Renal cortex interstitium (tissue), 15 donors: ENCODE results near the gene STAMBP. TPM values are rescaled to one million over a fixed set of nuclear protein-coding genes. Genes with fewer than 3 reads are reported as not detected.
"Not testable (repeated sequence)": the region's sequence is repeated elsewhere in the genome, so short reads cannot be mapped to it uniquely, and the experiment has no call there.

Experiments
- DNase-seq, 11 donors: peaks; one replicate each; pipeline ENCODE4 v3.0.0-alpha.2; 2013; ENCODE audit warnings: low read depth in 9 of 11, low spot score in 4 of 11; ENCODE audit errors: extremely low read depth in 1 of 11
- long read RNA-seq, 16 experiments: transcript quantifications; one replicate each; lab custom pipeline, GENCODE V29; 2026
- polyA plus RNA-seq, 3 donors: library from polyadenylated mRNA; unstranded; fragments of 120-200 nt; gene quantifications; one replicate each; pipeline ENCODE4 v1.2.1, GENCODE V29; 2013; ENCODE audit not compliant: insufficient read length in 3 of 3

Gene STAMBP
- polyA plus RNA-seq = 10 to 100 TPM; 57.6 to 67.5 (median 58.6) TPM
- long read RNA-seq, donor 1, partial matches to known transcripts = 5 of 6 reads
- long read RNA-seq, donor 1, other reads (novel, unspliced or antisense) = 0 of 6 reads
- long read RNA-seq, donor 2, full-length matches to known transcripts = 3 of 3 reads
- long read RNA-seq, donor 2, partial matches to known transcripts = 0 of 3 reads
- long read RNA-seq, donor 2, other reads (novel, unspliced or antisense) = 0 of 3 reads
- long read RNA-seq, donor 3, full-length matches to known transcripts = 9 of 9 reads
- long read RNA-seq, donor 3, partial matches to known transcripts = 0 of 9 reads
- long read RNA-seq, donor 3, other reads (novel, unspliced or antisense) = 0 of 9 reads
- long read RNA-seq, donor 4, full-length matches to known transcripts = 8 of 8 reads
- long read RNA-seq, donor 4, partial matches to known transcripts = 0 of 8 reads
- long read RNA-seq, donor 4, other reads (novel, unspliced or antisense) = 0 of 8 reads
- long read RNA-seq, donor 5 = 0 reads
- long read RNA-seq, donor 6, full-length matches to known transcripts = 4 of 4 reads
- long read RNA-seq, donor 6, partial matches to known transcripts = 0 of 4 reads
- long read RNA-seq, donor 6, other reads (novel, unspliced or antisense) = 0 of 4 reads
- long read RNA-seq, donor 7, full-length matches to known transcripts = 5 of 10 reads
- long read RNA-seq, donor 7, partial matches to known transcripts = 5 of 10 reads
- long read RNA-seq, donor 7, other reads (novel, unspliced or antisense) = 0 of 10 reads
- long read RNA-seq, donor 8, full-length matches to known transcripts = 17 of 22 reads
- long read RNA-seq, donor 8, partial matches to known transcripts = 5 of 22 reads
- long read RNA-seq, donor 8, other reads (novel, unspliced or antisense) = 0 of 22 reads
- long read RNA-seq, donor 9, full-length matches to known transcripts = 5 of 5 reads
- long read RNA-seq, donor 9, partial matches to known transcripts = 0 of 5 reads
- long read RNA-seq, donor 9, other reads (novel, unspliced or antisense) = 0 of 5 reads
- long read RNA-seq, donor 10, full-length matches to known transcripts = 3 of 41 reads
- long read RNA-seq, donor 10, partial matches to known transcripts = 38 of 41 reads
- long read RNA-seq, donor 10, other reads (novel, unspliced or antisense) = 0 of 41 reads
- long read RNA-seq, donor 11, full-length matches to known transcripts = 2 of 2 reads
- long read RNA-seq, donor 11, partial matches to known transcripts = 0 of 2 reads
- long read RNA-seq, donor 11, other reads (novel, unspliced or antisense) = 0 of 2 reads
- long read RNA-seq, donor 12, full-length matches to known transcripts = 2 of 2 reads
- long read RNA-seq, donor 12, partial matches to known transcripts = 0 of 2 reads
- long read RNA-seq, donor 12, other reads (novel, unspliced or antisense) = 0 of 2 reads
- long read RNA-seq, donor 13, full-length matches to known transcripts = 2 of 18 reads
- long read RNA-seq, donor 13, partial matches to known transcripts = 16 of 18 reads
- long read RNA-seq, donor 13, other reads (novel, unspliced or antisense) = 0 of 18 reads
- long read RNA-seq, donor 14, full-length matches to known transcripts = 7 of 7 reads
- long read RNA-seq, donor 14, partial matches to known transcripts = 0 of 7 reads
- long read RNA-seq, donor 14, other reads (novel, unspliced or antisense) = 0 of 7 reads
- long read RNA-seq, donor 15, full-length matches to known transcripts = 1 of 1 reads
- long read RNA-seq, donor 15, partial matches to known transcripts = 0 of 1 reads
- long read RNA-seq, donor 15, other reads (novel, unspliced or antisense) = 0 of 1 reads
- long read RNA-seq, donor 16, full-length matches to known transcripts = 19 of 24 reads
- long read RNA-seq, donor 16, partial matches to known transcripts = 5 of 24 reads
- long read RNA-seq, donor 16, other reads (novel, unspliced or antisense) = 0 of 24 reads

DNA sequence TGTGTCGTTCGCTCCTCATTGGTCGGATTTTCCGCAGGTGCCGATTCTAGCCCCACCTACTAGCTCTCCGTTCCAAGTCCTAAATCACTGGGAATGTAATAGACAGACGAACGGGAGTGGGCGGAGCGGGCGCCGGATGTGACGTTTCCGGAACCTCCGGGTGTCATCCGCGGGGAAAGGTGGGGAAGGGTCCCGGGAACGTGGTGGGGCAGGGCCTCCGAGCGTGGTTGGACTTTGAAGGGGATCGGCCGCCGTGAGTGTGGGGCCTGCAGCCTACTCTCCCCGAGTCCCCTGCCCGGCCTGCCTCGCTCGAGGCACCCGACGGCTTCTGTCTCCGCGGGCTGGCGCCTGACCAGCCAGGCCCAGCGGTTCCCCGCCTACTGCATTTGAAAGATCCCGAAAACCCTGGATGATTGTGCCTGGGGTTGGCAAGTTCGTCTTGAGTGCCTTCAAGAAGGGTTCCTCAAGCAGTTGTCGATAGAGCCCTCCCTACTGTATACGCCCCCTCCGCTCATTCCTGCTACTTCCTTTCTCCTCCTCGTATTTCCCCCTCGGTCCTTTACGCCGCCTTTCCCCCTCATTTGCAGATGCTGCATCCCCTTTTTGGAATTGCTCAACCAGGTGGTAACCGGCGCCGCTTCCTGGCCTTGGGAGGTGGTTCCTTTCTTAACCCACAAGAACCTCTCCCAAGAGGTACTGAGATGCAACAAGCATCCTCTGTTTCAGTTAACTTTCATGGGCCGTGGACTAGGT lies at the start of gene STAMBP:
Gene STAMBP, plus strand, starts transcription at position 144 of the 753 bp plus-strand sequence. CDS start 1,896 bp downstream, outside the sequence.
- peak; percentile 92 to 98 (median 96) for DNase-seq

DNA sequence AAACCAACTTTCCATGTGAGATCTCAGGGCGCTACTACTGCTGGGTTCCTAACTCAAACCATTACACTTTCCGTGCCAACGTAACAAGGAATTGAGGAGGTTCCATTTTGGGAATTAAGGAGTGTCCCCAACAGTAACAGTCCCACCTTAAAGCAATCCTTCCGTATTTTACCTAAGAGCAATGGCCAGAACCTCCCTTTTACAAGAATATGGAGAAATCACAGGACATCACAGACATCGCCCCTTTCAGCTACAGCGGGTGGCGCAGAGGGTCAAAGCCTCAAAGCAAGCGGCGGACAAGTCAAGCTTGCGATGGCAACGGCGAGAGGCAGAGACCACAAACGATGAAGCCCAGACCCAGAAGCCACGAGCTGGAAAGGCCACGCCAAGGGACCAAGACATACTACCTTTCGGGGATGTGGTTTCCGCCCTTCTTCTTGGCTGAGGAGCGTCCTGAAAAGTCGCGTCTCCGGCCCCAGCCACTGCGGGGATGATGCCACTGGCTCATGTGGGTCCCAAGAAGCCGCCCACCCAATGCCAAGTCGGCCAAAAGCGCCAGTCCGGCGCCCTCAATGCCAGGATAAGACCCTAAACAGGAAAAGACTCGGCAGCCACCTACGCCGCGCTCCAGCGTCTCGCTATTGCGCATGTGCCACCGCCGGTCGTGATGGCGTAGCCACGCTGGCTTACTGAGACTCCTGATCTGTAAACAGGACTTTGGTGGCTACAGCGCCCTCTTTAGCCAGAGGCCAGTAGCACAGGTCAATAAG lies 49.1 kb upstream of the STAMBP start, which contains the start of gene DUSP11:
Gene DUSP11, minus strand, starts transcription at position 637 of the 770 bp plus-strand sequence. Its CDS starts 129 bp downstream, at position 508.
- DNase-seq = peak; percentile 85 to 96 (median 90)

DNA sequence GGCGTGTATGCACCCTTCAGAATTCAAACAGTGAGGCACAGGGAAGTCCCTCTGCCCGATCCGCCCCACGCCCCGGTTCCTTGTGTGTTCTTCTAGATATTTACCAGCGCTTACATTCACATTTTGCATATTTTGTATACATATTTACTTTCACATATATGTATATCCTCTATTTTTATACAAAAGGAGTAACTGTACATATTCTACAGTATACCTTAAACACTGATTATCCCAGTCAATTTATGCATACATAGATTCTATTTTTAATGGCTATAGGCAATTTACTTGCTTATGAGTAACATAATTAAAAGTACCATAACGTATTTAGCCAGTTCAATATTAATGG lies 48.6 kb upstream of the STAMBP start:
- no peak for DNase-seq

DNA sequence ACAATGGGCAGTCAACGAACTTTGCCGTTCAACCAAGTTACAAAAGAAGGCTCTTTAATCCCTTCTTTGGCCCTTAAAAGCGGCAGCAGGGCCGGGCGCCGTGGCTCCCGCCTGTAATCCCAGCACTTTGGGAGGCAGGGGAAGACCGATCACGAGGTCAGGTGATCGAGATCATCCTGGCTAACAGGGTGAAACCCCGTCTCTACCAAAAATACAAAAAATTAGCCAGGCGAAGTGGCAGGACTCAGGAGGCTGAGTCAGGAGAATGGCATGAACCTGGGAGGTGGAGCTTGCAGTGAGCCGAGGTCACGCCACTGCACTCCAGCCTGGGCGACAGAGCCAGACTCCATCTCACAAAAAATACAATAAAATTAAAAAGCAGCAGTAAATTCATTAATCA lies 45.4 kb upstream of the STAMBP start:
- DNase-seq = not testable (repeated sequence)

DNA sequence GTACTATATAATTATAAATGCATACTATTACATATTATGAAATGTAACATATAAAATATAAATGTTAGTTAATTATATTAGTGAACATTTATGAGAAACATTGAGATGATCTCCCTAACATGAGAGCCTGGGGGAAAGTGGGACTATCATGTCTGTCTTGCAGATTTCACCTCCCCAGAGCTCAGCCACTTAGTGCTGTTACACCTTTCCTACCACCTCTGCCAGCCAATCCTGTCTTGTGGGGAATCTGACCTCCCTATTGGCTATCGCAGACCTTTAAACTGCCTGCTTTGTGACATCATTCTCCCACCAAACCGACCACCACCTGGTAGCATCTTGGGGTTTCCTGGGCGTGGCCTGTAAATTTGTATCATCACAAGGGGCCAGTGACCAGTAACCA lies 44.9 kb upstream of the STAMBP start, which contains the start of gene C2orf78:
Gene C2orf78, plus strand, starts transcription at position 301 of the 400 bp plus-strand sequence. CDS start 127 bp downstream, outside the sequence.
- not testable (repeated sequence) for DNase-seq

DNA sequence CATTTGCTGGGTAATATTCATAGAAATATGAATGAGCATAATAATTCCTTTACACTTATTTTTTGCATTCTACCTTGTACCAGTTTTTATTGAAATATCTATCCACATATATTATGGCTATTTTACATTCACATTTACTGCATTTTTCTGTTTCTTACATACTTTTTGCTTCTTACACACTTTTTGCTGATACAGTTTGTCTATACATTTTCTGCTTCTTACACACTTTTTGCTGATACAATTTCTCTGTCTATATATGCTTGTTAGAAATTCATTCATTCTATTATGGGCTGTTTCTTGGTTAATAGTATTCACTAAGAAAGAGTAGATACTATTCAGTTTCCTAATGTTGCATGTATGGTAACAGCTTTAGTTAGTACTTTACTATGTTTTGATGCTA lies 16.9 kb upstream of the STAMBP start:
- no peak for DNase-seq

DNA sequence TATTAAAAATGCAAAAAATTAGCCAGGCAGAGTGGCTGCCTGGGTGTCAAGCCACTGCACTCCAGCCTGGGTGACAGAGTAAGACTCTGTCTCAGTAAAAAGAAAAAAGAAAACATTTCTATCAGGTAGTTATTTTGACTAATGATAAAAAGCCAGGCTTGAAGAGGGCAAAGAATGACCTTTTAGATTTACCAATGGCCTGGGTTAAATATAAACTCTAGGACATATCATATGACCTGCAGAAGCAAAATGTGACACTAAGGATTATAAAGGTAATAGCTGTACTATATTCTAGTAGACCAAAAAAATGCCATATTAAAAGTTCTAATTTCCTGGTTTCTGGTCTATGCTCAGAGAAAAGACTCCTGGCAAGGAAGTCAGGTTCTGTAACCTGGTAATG lies 16.1 kb upstream of the STAMBP start:
- DNase-seq = no peak

DNA sequence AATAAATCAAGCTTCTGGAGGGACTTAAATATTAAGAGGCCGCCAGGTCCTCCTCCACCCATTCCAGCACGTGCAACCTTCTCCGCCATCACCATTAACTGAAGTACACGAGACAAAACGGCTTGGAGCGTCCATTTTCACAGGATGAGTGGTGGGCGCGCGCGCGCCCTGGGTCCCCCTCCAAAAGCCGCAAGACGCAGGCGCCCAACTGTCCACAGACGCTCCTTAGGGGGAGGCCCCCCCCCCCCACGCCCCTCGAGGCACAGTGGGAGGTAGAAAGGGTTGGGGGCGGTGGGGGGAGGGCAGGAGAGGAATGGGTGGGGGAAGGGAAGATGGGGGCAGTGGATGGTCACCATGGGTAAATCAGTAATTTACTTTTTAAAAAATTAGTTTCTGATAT lies 10.5 kb upstream of the STAMBP start:
- DNase-seq = no peak

DNA sequence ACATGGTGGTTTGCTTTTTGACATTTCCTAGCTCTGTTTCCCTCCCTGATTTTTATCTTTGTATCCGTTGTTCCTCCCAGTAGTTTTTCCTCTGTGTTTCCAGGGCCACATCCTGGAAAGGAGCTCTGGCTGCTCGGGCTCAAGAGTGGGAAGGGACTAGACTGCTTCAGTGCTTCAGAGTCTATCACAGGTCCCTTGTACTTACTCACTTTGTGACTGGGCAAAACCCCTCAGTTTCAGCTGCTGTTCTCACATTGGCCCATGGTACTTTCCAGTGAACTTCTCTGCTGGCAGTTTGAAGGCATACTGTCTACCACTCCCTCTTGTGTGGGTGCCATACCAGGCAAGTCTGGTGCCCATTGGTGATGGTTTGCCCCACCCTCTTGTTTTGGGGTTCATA lies 7.5 kb upstream of the STAMBP start:
- DNase-seq = no peak

DNA sequence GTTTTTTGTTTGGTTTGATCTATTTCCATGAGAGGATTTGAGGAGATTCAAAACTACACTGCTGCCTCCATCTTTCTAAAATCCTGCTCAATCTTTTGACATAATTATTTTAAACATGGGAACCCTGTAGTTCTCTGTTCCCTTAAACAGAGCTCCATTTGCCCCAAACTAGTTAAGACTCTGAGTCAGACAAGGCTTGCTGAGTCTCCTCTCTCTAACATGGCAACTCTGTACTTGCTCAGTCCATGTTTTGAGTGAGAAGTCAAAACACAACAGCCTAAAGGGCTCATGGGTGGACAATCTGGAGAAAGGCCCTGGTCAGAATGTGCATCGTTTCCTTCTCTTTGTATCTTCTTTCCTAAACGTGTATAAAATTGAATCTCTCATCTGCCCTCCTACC lies 7.1 kb upstream of the STAMBP start:
- DNase-seq = no peak

DNA sequence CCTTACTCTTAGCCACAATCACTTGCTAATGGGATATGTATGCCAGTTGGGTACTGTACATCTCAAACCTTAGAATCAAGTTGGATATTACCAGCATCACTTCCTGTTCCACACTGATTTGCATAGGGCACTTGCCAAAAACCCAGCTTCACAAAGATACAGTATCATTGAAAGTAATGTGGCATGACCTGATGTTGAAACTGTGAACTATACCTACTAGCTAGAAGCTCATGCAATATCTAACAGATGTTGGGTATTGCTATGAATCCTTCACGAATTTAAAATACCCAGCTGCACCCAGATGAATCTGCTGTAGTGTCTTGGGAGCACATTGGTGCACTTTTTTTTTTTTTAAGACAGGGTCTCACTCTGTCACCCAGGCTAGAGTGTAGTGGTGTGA lies 6.5 kb upstream of the STAMBP start:
- DNase-seq = no peak

DNA sequence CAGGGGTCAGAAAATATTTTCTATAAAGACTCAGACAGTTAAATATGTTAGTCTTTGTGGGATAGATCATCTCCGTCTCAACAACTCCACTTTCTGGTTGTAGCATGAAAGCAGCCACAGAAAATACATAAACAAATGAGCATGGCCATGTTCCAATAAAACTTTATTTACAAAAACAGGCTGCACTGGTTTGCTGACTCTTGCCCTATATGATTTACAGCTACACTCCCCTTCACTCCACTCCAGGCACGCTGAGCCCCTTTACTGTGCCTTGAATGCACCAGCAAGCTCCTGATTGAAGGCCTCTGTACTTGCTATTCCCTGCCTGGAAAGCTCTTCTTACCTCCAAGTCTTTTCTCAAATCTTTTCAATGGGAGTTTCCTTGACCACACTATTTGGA lies 5.8 kb upstream of the STAMBP start:
- DNase-seq = no peak

DNA sequence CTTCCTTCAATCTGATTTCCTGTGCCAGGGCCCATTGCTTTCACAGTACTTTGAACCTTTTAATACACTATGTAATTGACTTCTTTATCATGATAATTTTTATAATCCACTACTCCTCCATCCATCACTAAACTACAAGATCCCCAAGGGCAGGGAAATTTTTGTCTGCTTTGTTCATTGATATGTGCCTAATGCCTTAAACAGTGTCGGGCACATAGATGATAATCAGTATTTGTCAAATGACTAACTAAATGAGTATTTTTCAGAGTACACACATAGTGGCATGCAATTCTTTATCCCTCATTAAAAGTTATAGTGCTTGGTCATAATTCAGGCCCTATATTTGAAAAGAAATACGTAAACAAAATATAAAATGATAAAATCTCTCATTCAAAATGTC lies 5.3 kb upstream of the STAMBP start:
- no peak for DNase-seq

DNA sequence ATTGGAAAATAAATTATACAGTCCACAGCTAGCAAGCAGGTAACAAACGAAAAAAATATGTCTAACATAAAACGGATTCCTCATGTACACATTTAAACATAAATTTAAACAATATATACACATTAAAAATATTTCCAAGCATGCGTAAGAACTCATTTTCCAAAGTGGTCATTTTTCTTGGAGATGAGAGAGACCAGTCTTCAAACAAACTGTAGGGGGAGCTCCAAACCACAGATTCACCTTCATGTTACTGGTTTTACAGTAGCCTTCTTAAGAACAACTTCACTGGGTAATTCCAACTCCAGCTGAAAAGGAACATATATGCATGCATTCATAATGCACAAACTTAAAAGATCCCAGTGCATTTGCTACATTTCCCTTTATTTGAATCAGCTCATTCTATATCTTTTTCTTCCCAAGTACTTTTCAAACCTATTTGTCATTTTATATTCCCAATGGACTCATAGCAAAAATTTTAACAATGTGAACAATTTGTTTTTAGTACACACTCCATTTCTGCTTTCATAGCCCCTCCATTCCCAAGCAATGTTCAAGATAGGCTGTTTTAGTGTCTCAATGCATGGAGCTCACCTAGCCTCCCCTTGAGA lies 4.7 kb upstream of the STAMBP start:
- DNase-seq = peak; percentile 50 to 80 (median 64)

DNA sequence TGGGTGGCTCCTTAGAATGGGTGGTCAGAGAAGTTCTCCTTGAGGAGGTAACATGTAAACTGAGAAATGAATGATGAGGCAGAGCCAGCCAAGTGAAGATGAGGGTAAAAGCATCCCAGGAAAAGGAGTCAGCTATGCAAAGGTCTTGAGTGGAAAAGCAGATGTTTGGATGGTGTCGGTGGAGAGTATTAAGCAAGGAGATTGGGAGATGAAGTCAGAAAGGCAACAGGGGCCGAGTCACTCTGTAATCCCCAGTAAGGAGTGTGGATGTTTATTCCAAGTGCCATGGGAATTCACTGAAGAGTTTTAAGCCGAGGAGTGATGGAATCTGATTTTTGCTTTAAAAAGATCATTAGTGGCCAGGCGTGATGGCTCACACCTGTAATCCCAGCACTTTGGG lies 3.4 kb upstream of the STAMBP start:
- no peak for DNase-seq

DNA sequence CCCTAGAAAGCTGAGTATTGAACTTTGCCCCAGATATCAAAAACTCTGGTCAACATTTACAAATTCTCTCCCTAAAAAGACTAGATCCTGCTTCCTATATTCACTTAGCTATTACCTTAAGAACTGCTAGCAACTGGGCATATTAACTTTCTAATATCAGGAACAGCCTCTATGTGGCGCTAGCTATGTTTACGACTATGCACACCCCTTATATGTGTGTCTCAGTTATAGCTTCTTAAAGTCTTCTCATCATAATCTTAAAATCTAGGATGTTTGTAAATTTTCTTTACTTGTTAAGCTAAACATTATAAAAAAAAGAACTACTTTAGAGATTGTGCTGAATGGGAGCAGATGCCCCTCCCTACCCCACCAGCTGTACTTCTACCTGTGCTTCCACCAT lies 1.7 kb upstream of the STAMBP start:
- no peak for DNase-seq
